ENCODE data around the gene PSMA7.
A peak's percentile ranks its signal among the peaks of the same experiment; 100 is the strongest.

DNA sequence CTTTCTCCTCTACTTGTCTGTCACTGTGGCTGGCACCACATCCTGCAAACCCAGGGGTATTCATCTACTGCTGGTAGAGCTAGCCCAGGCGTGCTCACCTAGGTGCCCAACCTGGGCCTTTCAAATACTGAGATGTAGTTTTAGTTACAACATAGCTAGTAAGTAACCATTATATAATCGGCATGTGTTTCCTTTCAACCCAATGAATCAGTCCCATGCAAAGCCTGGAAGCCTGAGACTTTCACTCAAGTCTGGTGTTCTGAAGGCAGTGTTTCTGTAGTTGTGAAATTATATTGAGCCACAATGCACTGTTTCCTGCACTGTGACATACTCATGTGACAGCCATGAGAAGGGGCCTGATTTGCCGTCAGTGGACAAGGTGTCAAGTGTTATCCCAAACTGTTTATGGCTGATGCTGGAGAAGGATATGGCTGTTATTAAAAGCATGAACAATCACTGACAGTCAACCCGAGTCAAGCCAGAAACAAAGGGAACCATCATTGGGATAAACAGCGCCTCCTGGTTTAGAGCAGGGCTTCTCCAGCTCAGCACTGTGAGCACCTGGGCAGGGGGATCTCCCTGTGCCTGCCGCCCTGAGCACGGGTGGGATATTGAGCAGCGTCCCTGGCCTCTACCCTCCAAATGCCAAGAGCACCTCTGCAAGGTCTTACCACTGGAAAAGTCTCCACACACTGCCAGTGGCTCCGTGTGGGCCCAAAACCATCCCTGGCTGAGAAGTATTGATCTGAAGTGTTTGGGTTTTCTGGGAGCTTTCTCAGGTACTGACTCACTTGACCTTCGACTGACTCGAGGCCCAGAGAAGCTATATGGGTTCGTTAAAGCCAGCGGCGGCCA is 1.6 kb downstream of the PSMA7 start:
- TF ChIP-seq, protein P1, sequence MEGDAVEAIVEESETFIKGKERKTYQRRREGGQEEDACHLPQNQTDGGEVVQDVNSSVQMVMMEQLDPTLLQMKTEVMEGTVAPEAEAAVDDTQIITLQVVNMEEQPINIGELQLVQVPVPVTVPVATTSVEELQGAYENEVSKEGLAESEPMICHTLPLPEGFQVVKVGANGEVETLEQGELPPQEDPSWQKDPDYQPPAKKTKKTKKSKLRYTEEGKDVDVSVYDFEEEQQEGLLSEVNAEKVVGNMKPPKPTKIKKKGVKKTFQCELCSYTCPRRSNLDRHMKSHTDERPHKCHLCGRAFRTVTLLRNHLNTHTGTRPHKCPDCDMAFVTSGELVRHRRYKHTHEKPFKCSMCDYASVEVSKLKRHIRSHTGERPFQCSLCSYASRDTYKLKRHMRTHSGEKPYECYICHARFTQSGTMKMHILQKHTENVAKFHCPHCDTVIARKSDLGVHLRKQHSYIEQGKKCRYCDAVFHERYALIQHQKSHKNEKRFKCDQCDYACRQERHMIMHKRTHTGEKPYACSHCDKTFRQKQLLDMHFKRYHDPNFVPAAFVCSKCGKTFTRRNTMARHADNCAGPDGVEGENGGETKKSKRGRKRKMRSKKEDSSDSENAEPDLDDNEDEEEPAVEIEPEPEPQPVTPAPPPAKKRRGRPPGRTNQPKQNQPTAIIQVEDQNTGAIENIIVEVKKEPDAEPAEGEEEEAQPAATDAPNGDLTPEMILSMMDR (IDR thresholded peaks at IDR 0.05 in 4 of 5, conservative IDR thresholded peaks at IDR 0.05 in 1 of 5) = peak in 1 of 5 experiments; percentile 15
- peak in 1 of 2 donors; percentile 73 for TF ChIP-seq POLR2A (IDR thresholded peaks at IDR 0.05)

All from gastrocnemius medialis (tissue), 4 donors.